ENCODE data around the gene ASB11.

Gene ASB11

GRCh38 chrX:15242899-15243555 is 72.4 kb downstream of the ASB11 start:
- H3K9me2 ChIP-seq (replicated peaks; ENCODE audit: control insufficient read depth, low read length): no peaks in the 10 kb centered on the region
- no peak overlapping the region for H3K27ac ChIP-seq (ENCODE audit: low read depth, low read length)
- no peaks in the 10 kb centered on the region for H3K36me3 ChIP-seq (ENCODE audit: control insufficient read depth, low read length)
- TF ChIP-seq CTCF (IDR thresholded peaks at IDR 0.05; ENCODE audit: low read depth, low read length, poor library complexity, severe bottlenecking) (peak; percentile 31), EZH2phosphoT487 (IDR thresholded peaks at IDR 0.05; ENCODE audit: borderline replicate concordance, low read length) (no peak)
- no peaks in the 10 kb centered on the region for H3F3A ChIP-seq (ENCODE audit: control insufficient read depth, insufficient read depth)
- no peaks in the 10 kb centered on the region for H3K9me3 ChIP-seq (ENCODE audit: control insufficient read depth, insufficient read depth, low read length)
- no peaks in the 10 kb centered on the region for H3K4me1 ChIP-seq (ENCODE audit: control insufficient read depth, low read length)
- H3K27me3 ChIP-seq (ENCODE audit: control insufficient read depth, low read length): no peaks in the 10 kb centered on the region
- H3K4me2 ChIP-seq (ENCODE audit: low read length): no peak overlapping the region
- H3K79me2 ChIP-seq (ENCODE audit: control insufficient read depth, low read length): no peaks in the 10 kb centered on the region
- no peaks in the 10 kb centered on the region for H4K20me1 ChIP-seq (ENCODE audit: control insufficient read depth, insufficient read depth, low read depth, low read length)
- no peak overlapping the region for H3K4me3 ChIP-seq (ENCODE audit: low read length)

- Histone ChIP-seq H3K36me3 (ENCODE audit: control insufficient read depth, low read length) (no peaks in the 10 kb centered on the region), H3K9me3 (ENCODE audit: control insufficient read depth, insufficient read depth, low read length) (no peaks in the 10 kb centered on the region), H3K27ac (ENCODE audit: low read depth, low read length) (no peak overlapping the region), H3K9me2 (replicated peaks; ENCODE audit: control insufficient read depth, low read length) (no peaks in the 10 kb centered on the region), H3K4me1 (ENCODE audit: control insufficient read depth, low read length) (no peaks in the 10 kb centered on the region), H3K4me2 (ENCODE audit: low read length) (no peak overlapping the region), H3K79me2 (ENCODE audit: control insufficient read depth, low read length) (no peaks in the 10 kb centered on the region), H3F3A (ENCODE audit: control insufficient read depth, insufficient read depth) (no peaks in the 10 kb centered on the region), H4K20me1 (ENCODE audit: control insufficient read depth, insufficient read depth, low read depth, low read length) (no peaks in the 10 kb centered on the region), H3K4me3 (ENCODE audit: low read length) (no peak overlapping the region), H3K27me3 (ENCODE audit: control insufficient read depth, low read length) (no peaks in the 10 kb centered on the region)
- no peak for TF ChIP-seq CTCF (IDR thresholded peaks at IDR 0.05; ENCODE audit: low read depth, low read length, poor library complexity, severe bottlenecking)
- no peak for TF ChIP-seq EZH2phosphoT487 (IDR thresholded peaks at IDR 0.05; ENCODE audit: borderline replicate concordance, low read length)
Measured at GRCh38 chrX:15241301-15241700, 74.1 kb downstream of the ASB11 start.

- Histone ChIP-seq H3K36me3 (ENCODE audit: control insufficient read depth, low read length) (no peaks in the 10 kb centered on the region), H3F3A (ENCODE audit: control insufficient read depth, insufficient read depth) (no peaks in the 10 kb centered on the region), H3K27me3 (ENCODE audit: control insufficient read depth, low read length) (no peaks in the 10 kb centered on the region), H3K79me2 (ENCODE audit: control insufficient read depth, low read length) (no peaks in the 10 kb centered on the region), H3K9me3 (ENCODE audit: control insufficient read depth, insufficient read depth, low read length) (no peaks in the 10 kb centered on the region), H3K27ac (ENCODE audit: low read depth, low read length) (no peak overlapping the region), H3K4me1 (ENCODE audit: control insufficient read depth, low read length) (no peaks in the 10 kb centered on the region), H3K9me2 (replicated peaks; ENCODE audit: control insufficient read depth, low read length) (no peaks in the 10 kb centered on the region), H3K4me2 (ENCODE audit: low read length) (no peak overlapping the region), H4K20me1 (ENCODE audit: control insufficient read depth, insufficient read depth, low read depth, low read length) (no peaks in the 10 kb centered on the region), H3K4me3 (ENCODE audit: low read length) (no peak overlapping the region)
- TF ChIP-seq CTCF (IDR thresholded peaks at IDR 0.05; ENCODE audit: low read depth, low read length, poor library complexity, severe bottlenecking): no peak
- no peak for TF ChIP-seq EZH2phosphoT487 (IDR thresholded peaks at IDR 0.05; ENCODE audit: borderline replicate concordance, low read length)
Measured at GRCh38 chrX:15240414-15240813, 75.0 kb downstream of the ASB11 start.
